ENCODE measurements around the gene OLFML2B.

The OLFML2B gene

DNA sequence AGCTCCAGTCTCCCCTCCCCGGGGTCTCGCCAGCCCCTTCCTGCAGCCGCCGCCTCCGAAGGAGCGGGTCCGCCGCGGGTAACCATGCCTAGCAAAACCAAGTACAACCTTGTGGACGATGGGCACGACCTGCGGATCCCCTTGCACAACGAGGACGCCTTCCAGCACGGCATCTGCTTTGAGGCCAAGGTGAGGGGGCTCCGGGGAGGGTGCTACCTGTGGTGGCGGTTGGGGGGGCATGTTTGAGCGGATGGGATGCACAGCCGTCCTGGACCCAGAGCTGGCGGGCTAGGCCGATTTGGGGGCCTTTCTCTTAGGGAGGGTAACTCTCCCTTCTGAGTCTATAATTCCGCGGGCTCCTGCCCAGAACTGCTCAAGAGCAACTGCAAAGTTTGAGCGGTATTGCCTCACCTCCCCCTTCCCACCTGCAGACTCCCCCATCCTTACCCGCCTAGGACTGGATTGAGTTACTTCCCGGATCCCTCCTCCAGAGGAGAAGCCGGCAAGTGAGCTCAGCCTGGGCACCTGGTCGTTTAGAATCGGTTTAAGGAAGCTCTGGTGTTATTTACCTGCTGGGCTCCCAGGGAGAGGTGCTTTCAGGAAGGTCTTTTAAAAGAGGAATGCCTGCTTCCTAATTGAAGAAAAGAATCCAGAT lies 46.6 kb upstream of the OLFML2B start (continued):
- TF ChIP-seq, protein P1, sequence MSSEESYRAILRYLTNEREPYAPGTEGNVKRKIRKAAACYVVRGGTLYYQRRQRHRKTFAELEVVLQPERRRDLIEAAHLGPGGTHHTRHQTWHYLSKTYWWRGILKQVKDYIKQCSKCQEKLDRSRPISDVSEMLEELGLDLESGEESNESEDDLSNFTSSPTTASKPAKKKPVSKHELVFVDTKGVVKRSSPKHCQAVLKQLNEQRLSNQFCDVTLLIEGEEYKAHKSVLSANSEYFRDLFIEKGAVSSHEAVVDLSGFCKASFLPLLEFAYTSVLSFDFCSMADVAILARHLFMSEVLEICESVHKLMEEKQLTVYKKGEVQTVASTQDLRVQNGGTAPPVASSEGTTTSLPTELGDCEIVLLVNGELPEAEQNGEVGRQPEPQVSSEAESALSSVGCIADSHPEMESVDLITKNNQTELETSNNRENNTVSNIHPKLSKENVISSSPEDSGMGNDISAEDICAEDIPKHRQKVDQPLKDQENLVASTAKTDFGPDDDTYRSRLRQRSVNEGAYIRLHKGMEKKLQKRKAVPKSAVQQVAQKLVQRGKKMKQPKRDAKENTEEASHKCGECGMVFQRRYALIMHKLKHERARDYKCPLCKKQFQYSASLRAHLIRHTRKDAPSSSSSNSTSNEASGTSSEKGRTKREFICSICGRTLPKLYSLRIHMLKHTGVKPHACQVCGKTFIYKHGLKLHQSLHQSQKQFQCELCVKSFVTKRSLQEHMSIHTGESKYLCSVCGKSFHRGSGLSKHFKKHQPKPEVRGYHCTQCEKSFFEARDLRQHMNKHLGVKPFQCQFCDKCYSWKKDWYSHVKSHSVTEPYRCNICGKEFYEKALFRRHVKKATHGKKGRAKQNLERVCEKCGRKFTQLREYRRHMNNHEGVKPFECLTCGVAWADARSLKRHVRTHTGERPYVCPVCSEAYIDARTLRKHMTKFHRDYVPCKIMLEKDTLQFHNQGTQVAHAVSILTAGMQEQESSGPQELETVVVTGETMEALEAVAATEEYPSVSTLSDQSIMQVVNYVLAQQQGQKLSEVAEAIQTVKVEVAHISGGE (tag by site-specific recombination; conservative IDR thresholded peaks at IDR 0.05; ENCODE audit: low read depth): no peak
- no peak for TF ChIP-seq ZNF202 (tag by site-specific recombination; IDR thresholded peaks at IDR 0.05; ENCODE audit: borderline replicate concordance)
- no peak for TF ChIP-seq MYNN (tag by site-specific recombination; IDR thresholded peaks at IDR 0.05; ENCODE audit: borderline replicate concordance)
- no peak for TF ChIP-seq WT1 (tag by site-specific recombination; IDR thresholded peaks at IDR 0.05)
- TF ChIP-seq ZFHX2 (tag by site-specific recombination; conservative IDR thresholded peaks at IDR 0.05): peak; percentile 56
- TF ChIP-seq ZSCAN30 (tag by site-specific recombination; IDR thresholded peaks at IDR 0.05): no peak
- no peak for TF ChIP-seq GLIS1 (tag by site-specific recombination; IDR thresholded peaks at IDR 0.05)
- TF ChIP-seq IKZF3 (tag by site-specific recombination; IDR thresholded peaks at IDR 0.05): peak; percentile 73; the same call in 1 of the 2 replicates
- peak; percentile 41; the same call in 1 of the 2 replicates for TF ChIP-seq ZBTB48 (tag by site-specific recombination; IDR thresholded peaks at IDR 0.05)
- TF ChIP-seq ZNF2 (tag by site-specific recombination; IDR thresholded peaks at IDR 0.05): no peak
- TF ChIP-seq MZF1 (tag by site-specific recombination; IDR thresholded peaks at IDR 0.05; ENCODE audit: borderline replicate concordance): peak; percentile 35
- TF ChIP-seq ZFP69B (tag by site-specific recombination; IDR thresholded peaks at IDR 0.05): no peak
- no peak for TF ChIP-seq ZNF274 (IDR thresholded peaks at IDR 0.05; ENCODE audit: low read length)
- TF ChIP-seq ZNF274 (tag by site-specific recombination; IDR thresholded peaks at IDR 0.05; ENCODE audit: borderline replicate concordance): no peak
- TF ChIP-seq ZNF658 (tag by site-specific recombination; IDR thresholded peaks at IDR 0.05): no peak
- TF ChIP-seq ZNF423 (tag by site-specific recombination; IDR thresholded peaks at IDR 0.05): no peak
- TF ChIP-seq HOXA7 (CRISPR knock-in tag; IDR thresholded peaks at IDR 0.05; ENCODE audit: borderline replicate concordance): no peak
- peak; percentile 87 for TF ChIP-seq GLIS2 (tag by site-specific recombination; IDR thresholded peaks at IDR 0.05)
- no peak for TF ChIP-seq ZXDB (tag by site-specific recombination; IDR thresholded peaks at IDR 0.05)
- no peak for TF ChIP-seq ZNF184 (tag by site-specific recombination; IDR thresholded peaks at IDR 0.05)
- no peak for TF ChIP-seq ZNF121 (tag by site-specific recombination; IDR thresholded peaks at IDR 0.05)
- no peak for TF ChIP-seq ZNF248 (tag by site-specific recombination; IDR thresholded peaks at IDR 0.05)
- TF ChIP-seq ZNF544 (tag by site-specific recombination; IDR thresholded peaks at IDR 0.05): no peak
- TF ChIP-seq KLF16 (tag by site-specific recombination; IDR thresholded peaks at IDR 0.05): 0 out of 2 replicates have a peak, but pooled peaks have one; percentile 20
- no peak for TF ChIP-seq ZNF473 (tag by site-specific recombination; IDR thresholded peaks at IDR 0.05)
- TF ChIP-seq, protein P2, sequence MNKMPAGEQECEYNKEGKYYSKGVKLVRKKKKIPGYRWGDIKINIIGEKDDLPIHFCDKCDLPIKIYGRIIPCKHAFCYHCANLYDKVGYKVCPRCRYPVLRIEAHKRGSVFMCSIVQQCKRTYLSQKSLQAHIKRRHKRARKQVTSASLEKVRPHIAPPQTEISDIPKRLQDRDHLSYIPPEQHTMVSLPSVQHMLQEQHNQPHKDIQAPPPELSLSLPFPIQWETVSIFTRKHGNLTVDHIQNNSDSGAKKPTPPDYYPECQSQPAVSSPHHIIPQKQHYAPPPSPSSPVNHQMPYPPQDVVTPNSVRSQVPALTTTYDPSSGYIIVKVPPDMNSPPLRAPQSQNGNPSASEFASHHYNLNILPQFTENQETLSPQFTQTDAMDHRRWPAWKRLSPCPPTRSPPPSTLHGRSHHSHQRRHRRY (tag by site-specific recombination; IDR thresholded peaks at IDR 0.05): no peak
- TF ChIP-seq ZNF623 (tag by site-specific recombination; IDR thresholded peaks at IDR 0.05): no peak
- no peak for TF ChIP-seq ZNF391 (tag by site-specific recombination; IDR thresholded peaks at IDR 0.05; ENCODE audit: borderline replicate concordance, low read depth)
- no peak for TF ChIP-seq ZNF629 (tag by site-specific recombination; IDR thresholded peaks at IDR 0.05)
- no peak for TF ChIP-seq KLF10 (tag by site-specific recombination; IDR thresholded peaks at IDR 0.05)
- TF ChIP-seq ZNF830 (tag by site-specific recombination; IDR thresholded peaks at IDR 0.05; ENCODE audit: low read depth): no peak
- TF ChIP-seq, protein P3, sequence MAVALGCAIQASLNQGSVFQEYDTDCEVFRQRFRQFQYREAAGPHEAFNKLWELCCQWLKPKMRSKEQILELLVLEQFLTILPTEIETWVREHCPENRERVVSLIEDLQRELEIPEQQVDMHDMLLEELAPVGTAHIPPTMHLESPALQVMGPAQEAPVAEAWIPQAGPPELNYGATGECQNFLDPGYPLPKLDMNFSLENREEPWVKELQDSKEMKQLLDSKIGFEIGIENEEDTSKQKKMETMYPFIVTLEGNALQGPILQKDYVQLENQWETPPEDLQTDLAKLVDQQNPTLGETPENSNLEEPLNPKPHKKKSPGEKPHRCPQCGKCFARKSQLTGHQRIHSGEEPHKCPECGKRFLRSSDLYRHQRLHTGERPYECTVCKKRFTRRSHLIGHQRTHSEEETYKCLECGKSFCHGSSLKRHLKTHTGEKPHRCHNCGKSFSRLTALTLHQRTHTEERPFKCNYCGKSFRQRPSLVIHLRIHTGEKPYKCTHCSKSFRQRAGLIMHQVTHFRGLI (tag by site-specific recombination; IDR thresholded peaks at IDR 0.05): no peak
- TF ChIP-seq, protein P4, sequence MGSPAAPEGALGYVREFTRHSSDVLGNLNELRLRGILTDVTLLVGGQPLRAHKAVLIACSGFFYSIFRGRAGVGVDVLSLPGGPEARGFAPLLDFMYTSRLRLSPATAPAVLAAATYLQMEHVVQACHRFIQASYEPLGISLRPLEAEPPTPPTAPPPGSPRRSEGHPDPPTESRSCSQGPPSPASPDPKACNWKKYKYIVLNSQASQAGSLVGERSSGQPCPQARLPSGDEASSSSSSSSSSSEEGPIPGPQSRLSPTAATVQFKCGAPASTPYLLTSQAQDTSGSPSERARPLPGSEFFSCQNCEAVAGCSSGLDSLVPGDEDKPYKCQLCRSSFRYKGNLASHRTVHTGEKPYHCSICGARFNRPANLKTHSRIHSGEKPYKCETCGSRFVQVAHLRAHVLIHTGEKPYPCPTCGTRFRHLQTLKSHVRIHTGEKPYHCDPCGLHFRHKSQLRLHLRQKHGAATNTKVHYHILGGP (tag by site-specific recombination; IDR thresholded peaks at IDR 0.05): no peak
- no peak for TF ChIP-seq ZNF175 (tag by site-specific recombination; IDR thresholded peaks at IDR 0.05)
- TF ChIP-seq, protein P5, sequence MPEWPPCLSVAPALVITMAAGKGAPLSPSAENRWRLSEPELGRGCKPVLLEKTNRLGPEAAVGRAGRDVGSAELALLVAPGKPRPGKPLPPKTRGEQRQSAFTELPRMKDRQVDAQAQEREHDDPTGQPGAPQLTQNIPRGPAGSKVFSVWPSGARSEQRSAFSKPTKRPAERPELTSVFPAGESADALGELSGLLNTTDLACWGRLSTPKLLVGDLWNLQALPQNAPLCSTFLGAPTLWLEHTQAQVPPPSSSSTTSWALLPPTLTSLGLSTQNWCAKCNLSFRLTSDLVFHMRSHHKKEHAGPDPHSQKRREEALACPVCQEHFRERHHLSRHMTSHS (tag by site-specific recombination; IDR thresholded peaks at IDR 0.05): no peak

Data from HEK293 (cell line).